Neural cell (in vitro differentiated cells): Measurements from ENCODE around the gene GRIK3. TPM values are rescaled to one million over a fixed set of nuclear protein-coding genes. Genes with fewer than 3 reads are reported as not detected.

ENCODE experiments used
- H2AFZ ChIP-seq: fragments of 200-600, 300-800 bp; sonication (generic), shearing (Covaris generic); 2 replicates; pipeline ENCODE4 v1.6.0; 2014; ENCODE audit warnings: low read depth, mild to moderate bottlenecking, antibody characterized with exemption, low read length, moderate library complexity
- H3F3A ChIP-seq: fragments of 200-600 bp; shearing (Covaris generic); 2 replicates; pipeline ENCODE4 v1.6.1; 2016; ENCODE audit warnings: mild to moderate bottlenecking, moderate library complexity, mixed read lengths, antibody characterized with exemption, low read length; ENCODE audit not compliant: insufficient read depth, poor library complexity, severe bottlenecking
- H3K27ac ChIP-seq: fragments of 200-600, 300-800 bp; sonication (generic), shearing (Covaris generic); 2 replicates; pipeline ENCODE4 v1.5.1; 2014; ENCODE audit warnings: mild to moderate bottlenecking, low read length, moderate library complexity
- H3K27me3 ChIP-seq: fragments of 300-800, 200-600 bp; sonication (generic), shearing (Covaris generic); 2 replicates; pipeline ENCODE4 v1.6.0; 2014; ENCODE audit warnings: mild to moderate bottlenecking, low read depth, low read length, moderate library complexity; ENCODE audit not compliant: insufficient read depth
- H3K36me3 ChIP-seq: fragments of 300-800, 200-600 bp; sonication (generic), shearing (Covaris generic); 2 replicates; pipeline ENCODE4 v1.5.1; 2014; ENCODE audit warnings: mild to moderate bottlenecking, antibody characterized with exemption, low read length, moderate library complexity; ENCODE audit not compliant: insufficient read depth
- H3K4me2 ChIP-seq: fragments of 300-800, 200-600 bp; sonication (generic), shearing (Covaris generic); 2 replicates; pipeline ENCODE4 v1.6.0; 2014; ENCODE audit warnings: mild to moderate bottlenecking, low read length
- H3K4me3 ChIP-seq: fragments of 300-800, 200-600 bp; sonication (generic), shearing (Covaris generic); 2 replicates; pipeline ENCODE4 v1.5.1; 2014; ENCODE audit warnings: mild to moderate bottlenecking, low read length, moderate library complexity
- H3K79me2 ChIP-seq: fragments of 200-600 bp; shearing (Covaris generic); replicated peaks from 2 replicates; pipeline ENCODE4 v1.6.0; 2014; ENCODE audit warnings: mild to moderate bottlenecking, low read length, moderate library complexity; ENCODE audit not compliant: insufficient read depth
- H3K9ac ChIP-seq: fragments of 300-800, 200-600 bp; sonication (generic), shearing (Covaris generic); 2 replicates; pipeline ENCODE4 v1.6.1; 2016; ENCODE audit warnings: mild to moderate bottlenecking, low read length, mixed read lengths
- H3K9me2 ChIP-seq: fragments of 200-600 bp; shearing (Covaris generic); 2 replicates; pipeline ENCODE4 v1.6.1; 2016; ENCODE audit warnings: mild to moderate bottlenecking, low read length, mixed read lengths; ENCODE audit not compliant: insufficient read depth
- H3K9me3 ChIP-seq: fragments of 200-600, 300-800 bp; sonication (generic), shearing (Covaris generic); 2 replicates; pipeline ENCODE4 v1.6.1; 2016; ENCODE audit warnings: mild to moderate bottlenecking, mixed run types, low read length, moderate library complexity, mixed read lengths
- H4K20me1 ChIP-seq: fragments of 200-600 bp; shearing (Covaris generic); 2 replicates; pipeline ENCODE4 v1.6.1; 2016; ENCODE audit warnings: mild to moderate bottlenecking, mixed run types; ENCODE audit not compliant: insufficient read depth
- EP300 ChIP-seq: fragments of 450-650 bp; conservative IDR thresholded peaks from 2 replicates; pipeline ENCODE4 v1.6.1; 2014; ENCODE audit warnings: antibody characterized with exemption, mild to moderate bottlenecking, moderate library complexity; ENCODE audit not compliant: poor library complexity, severe bottlenecking
- EZH2 ChIP-seq: fragments of 200-600, 300-800 bp; shearing (Covaris generic), sonication (generic); IDR thresholded peaks from 2 replicates; pipeline ENCODE4 v1.6.1; 2014; ENCODE audit warnings: antibody characterized with exemption, low read length, borderline replicate concordance, mild to moderate bottlenecking; ENCODE audit not compliant: insufficient read depth, poor library complexity, severe bottlenecking
- MXI1 ChIP-seq: fragments of 450-650 bp; conservative IDR thresholded peaks from 2 replicates; pipeline ENCODE4 v1.6.1; 2014; ENCODE audit warnings: antibody characterized with exemption, mild to moderate bottlenecking; ENCODE audit not compliant: poor library complexity, severe bottlenecking
- POLR2AphosphoS5 ChIP-seq: IDR thresholded peaks from 2 replicates; pipeline ENCODE4 v1.6.1; 2012
- RAD21 ChIP-seq: fragments of 450-650 bp; conservative IDR thresholded peaks from 2 replicates; pipeline ENCODE4 v1.6.1; 2014; ENCODE audit warnings: antibody characterized with exemption, mild to moderate bottlenecking, moderate library complexity
- SMC3 ChIP-seq: fragments of 450-650 bp; conservative IDR thresholded peaks from 2 replicates; pipeline ENCODE4 v1.6.1; 2014; ENCODE audit warnings: antibody characterized with exemption, mild to moderate bottlenecking, moderate library complexity; ENCODE audit not compliant: poor library complexity
- TAF1 ChIP-seq: IDR thresholded peaks from 2 replicates; pipeline ENCODE4 v1.6.1; 2012; ENCODE audit warnings: low read depth
- polyA plus RNA-seq: library from polyadenylated mRNA; depleted of rRNA; stranded (reverse); fragments of >200 nt; gene quantifications from 2 replicates; pipeline ENCODE4 v1.2.3, GENCODE V29; 2014
- TF ChIP-seq, protein P1 (sequence below): fragments of 450-650 bp; IDR thresholded peaks from 2 replicates; pipeline ENCODE4 v1.5.1; 2014; ENCODE audit warnings: antibody characterized with exemption, mild to moderate bottlenecking, moderate library complexity; ENCODE audit not compliant: poor library complexity, severe bottlenecking
- TF ChIP-seq, protein P2 (sequence below): IDR thresholded peaks from 2 replicates; pipeline ENCODE4 v1.6.1; 2012; ENCODE audit warnings: borderline replicate concordance

The GRIK3 gene
- polyA plus RNA-seq, 1 donor from 2014 or later: 5.0 TPM

DNA sequence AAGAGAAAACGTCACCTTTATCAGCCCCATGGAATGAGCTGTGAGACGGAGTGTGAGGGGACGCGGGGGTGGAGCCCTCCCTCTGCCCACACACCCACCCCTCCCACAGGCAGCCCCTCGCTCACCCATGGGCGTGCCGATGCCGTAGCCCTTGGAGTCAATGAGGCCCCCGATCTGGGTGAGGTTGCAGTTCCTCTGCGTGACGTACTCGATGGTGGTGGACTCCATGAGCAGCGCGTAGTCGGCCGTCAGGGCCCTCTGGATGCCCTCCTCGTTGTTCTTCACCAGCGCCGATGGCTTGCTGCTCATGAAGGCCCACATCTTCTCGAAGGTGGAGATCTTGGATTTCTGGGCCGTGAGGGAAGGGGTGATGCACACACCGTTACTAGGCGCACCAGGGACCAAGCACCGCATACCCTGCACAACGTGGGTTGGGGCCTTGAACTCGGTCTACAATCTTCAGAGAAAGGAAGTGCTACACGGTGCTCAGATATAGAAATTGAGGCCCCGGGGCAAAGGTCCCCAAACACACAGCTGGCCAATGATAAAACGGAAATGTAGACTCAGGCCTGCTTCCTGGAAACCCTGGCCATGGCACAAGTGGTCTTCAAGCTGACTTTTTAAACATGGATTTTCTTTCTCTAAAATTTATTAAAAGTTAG lies 228.2 kb downstream of the GRIK3 start:
- H3K4me3 ChIP-seq: no peak overlapping the region
- no peaks in the 10 kb centered on the region for H3K27me3 ChIP-seq
- H3K36me3 ChIP-seq: no peaks in the 10 kb centered on the region
- no peaks in the 10 kb centered on the region for H3K79me2 ChIP-seq
- no peak overlapping the region for H2AFZ ChIP-seq
- H3F3A ChIP-seq: no peaks in the 10 kb centered on the region
- TF ChIP-seq POLR2AphosphoS5: no peak
- TF ChIP-seq EZH2: no peak
- TF ChIP-seq TAF1: no peak
- no peak for TF ChIP-seq MXI1
- TF ChIP-seq EP300: no peak
- TF ChIP-seq, protein P1, sequence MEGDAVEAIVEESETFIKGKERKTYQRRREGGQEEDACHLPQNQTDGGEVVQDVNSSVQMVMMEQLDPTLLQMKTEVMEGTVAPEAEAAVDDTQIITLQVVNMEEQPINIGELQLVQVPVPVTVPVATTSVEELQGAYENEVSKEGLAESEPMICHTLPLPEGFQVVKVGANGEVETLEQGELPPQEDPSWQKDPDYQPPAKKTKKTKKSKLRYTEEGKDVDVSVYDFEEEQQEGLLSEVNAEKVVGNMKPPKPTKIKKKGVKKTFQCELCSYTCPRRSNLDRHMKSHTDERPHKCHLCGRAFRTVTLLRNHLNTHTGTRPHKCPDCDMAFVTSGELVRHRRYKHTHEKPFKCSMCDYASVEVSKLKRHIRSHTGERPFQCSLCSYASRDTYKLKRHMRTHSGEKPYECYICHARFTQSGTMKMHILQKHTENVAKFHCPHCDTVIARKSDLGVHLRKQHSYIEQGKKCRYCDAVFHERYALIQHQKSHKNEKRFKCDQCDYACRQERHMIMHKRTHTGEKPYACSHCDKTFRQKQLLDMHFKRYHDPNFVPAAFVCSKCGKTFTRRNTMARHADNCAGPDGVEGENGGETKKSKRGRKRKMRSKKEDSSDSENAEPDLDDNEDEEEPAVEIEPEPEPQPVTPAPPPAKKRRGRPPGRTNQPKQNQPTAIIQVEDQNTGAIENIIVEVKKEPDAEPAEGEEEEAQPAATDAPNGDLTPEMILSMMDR: no peak
- H3K4me2 ChIP-seq: no peak overlapping the region
- no peaks in the 10 kb centered on the region for H3K9me3 ChIP-seq
- no peak overlapping the region for H3K9ac ChIP-seq
- no peaks in the 10 kb centered on the region for H3K9me2 ChIP-seq
- no peaks in the 10 kb centered on the region for H4K20me1 ChIP-seq
- H3K27ac ChIP-seq: no peak overlapping the region

- Histone ChIP-seq H3K4me3 (no peak overlapping the region), H3K27me3 (no peaks in the 10 kb centered on the region), H3K9me2 (no peaks in the 10 kb centered on the region), H3F3A (no peaks in the 10 kb centered on the region), H4K20me1 (no peaks in the 10 kb centered on the region), H3K9me3 (no peaks in the 10 kb centered on the region), H3K4me2 (no peak overlapping the region), H2AFZ (no peak overlapping the region), H3K9ac (no peak overlapping the region), H3K27ac (no peak overlapping the region), H3K79me2 (no peaks in the 10 kb centered on the region), H3K36me3 (no peaks in the 10 kb centered on the region)
- no peak for TF ChIP-seq RAD21
- TF ChIP-seq TAF1: no peak
- no peak for TF ChIP-seq SMC3
- no peak for TF ChIP-seq EZH2
- TF ChIP-seq POLR2AphosphoS5: no peak
- TF ChIP-seq, protein P1: no peak
- TF ChIP-seq, protein P2, sequence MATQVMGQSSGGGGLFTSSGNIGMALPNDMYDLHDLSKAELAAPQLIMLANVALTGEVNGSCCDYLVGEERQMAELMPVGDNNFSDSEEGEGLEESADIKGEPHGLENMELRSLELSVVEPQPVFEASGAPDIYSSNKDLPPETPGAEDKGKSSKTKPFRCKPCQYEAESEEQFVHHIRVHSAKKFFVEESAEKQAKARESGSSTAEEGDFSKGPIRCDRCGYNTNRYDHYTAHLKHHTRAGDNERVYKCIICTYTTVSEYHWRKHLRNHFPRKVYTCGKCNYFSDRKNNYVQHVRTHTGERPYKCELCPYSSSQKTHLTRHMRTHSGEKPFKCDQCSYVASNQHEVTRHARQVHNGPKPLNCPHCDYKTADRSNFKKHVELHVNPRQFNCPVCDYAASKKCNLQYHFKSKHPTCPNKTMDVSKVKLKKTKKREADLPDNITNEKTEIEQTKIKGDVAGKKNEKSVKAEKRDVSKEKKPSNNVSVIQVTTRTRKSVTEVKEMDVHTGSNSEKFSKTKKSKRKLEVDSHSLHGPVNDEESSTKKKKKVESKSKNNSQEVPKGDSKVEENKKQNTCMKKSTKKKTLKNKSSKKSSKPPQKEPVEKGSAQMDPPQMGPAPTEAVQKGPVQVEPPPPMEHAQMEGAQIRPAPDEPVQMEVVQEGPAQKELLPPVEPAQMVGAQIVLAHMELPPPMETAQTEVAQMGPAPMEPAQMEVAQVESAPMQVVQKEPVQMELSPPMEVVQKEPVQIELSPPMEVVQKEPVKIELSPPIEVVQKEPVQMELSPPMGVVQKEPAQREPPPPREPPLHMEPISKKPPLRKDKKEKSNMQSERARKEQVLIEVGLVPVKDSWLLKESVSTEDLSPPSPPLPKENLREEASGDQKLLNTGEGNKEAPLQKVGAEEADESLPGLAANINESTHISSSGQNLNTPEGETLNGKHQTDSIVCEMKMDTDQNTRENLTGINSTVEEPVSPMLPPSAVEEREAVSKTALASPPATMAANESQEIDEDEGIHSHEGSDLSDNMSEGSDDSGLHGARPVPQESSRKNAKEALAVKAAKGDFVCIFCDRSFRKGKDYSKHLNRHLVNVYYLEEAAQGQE: no peak
- no peak for TF ChIP-seq MXI1
- no peak for TF ChIP-seq EP300
These were observed 229.5 kb downstream of the GRIK3 start for GRCh38 chr1:36804669-36805314.
